ENCODE measurements around the gene NMT1. TPM values are rescaled to one million over a fixed set of nuclear protein-coding genes. Genes with fewer than 3 reads are reported as not detected.

NMT1 gene
- total and polyA plus RNA-seq, 4 donors: 27.0 to 83.7 (median 42.6) TPM

GRCh38 chr17:45129940-45130680, 69.0 kb downstream of the NMT1 start:
- Histone ChIP-seq H3K36me3 (ENCODE audit: control insufficient read depth in 4 of 4, insufficient read depth in 3 of 4, low read depth in 1 of 4, low read length in 3 of 4) (peaks cover 0 to 1% (median 0%) of the 10 kb centered on the region in 4 donors), H3K4me3 (ENCODE audit: low read depth in 1 of 3, low read length in 3 of 3) (no peak overlapping the region), H3K9me3 (ENCODE audit: control insufficient read depth in 4 of 4, low read length in 3 of 4) (no peaks in the 10 kb centered on the region), H3K27me3 (ENCODE audit: control insufficient read depth in 4 of 4, insufficient read depth in 4 of 4, low read length in 3 of 4) (no peaks in the 10 kb centered on the region), H3K4me1 (ENCODE audit: control insufficient read depth in 4 of 4, insufficient read depth in 4 of 4, low read length in 3 of 4) (peaks cover 0 to 15% (median 9%) of the 10 kb centered on the region in 4 donors), H3K27ac (ENCODE audit: low read depth in 1 of 2, low read length in 2 of 2) (no peak overlapping the region), H3K9ac (ENCODE audit: low read depth in 1 of 2, low read length in 2 of 2) (no peak overlapping the region)
- no peak for TF ChIP-seq HNF4A (conservative IDR thresholded peaks at IDR 0.05)
- TF ChIP-seq TAF1 (conservative IDR thresholded peaks at IDR 0.05): no peak
- TF ChIP-seq JUND (IDR thresholded peaks at IDR 0.05): no peak
- TF ChIP-seq RAD21 (IDR thresholded peaks at IDR 0.05): no peak
- TF ChIP-seq ATF3 (IDR thresholded peaks at IDR 0.05): no peak
- no peak for TF ChIP-seq RXRA (IDR thresholded peaks at IDR 0.05)
- no peak for TF ChIP-seq NR2F2 (IDR thresholded peaks at IDR 0.05)
- TF ChIP-seq REST (IDR thresholded peaks at IDR 0.05): no peak
- no peak for TF ChIP-seq ZBTB33 (IDR thresholded peaks at IDR 0.05)
- no peak for TF ChIP-seq SP1 (IDR thresholded peaks at IDR 0.05)
- no peak for TF ChIP-seq YY1 (IDR thresholded peaks at IDR 0.05)
- TF ChIP-seq FOXA2 (IDR thresholded peaks at IDR 0.05): no peak
- no peak for TF ChIP-seq HNF4G (IDR thresholded peaks at IDR 0.05)
- no peak for TF ChIP-seq MAX (IDR thresholded peaks at IDR 0.05)
- TF ChIP-seq EGR1 (IDR thresholded peaks at IDR 0.05; ENCODE audit: low read depth in 2 of 2): no peak
- no peak for TF ChIP-seq FOXA1 (IDR thresholded peaks at IDR 0.05)
- TF ChIP-seq GABPA (IDR thresholded peaks at IDR 0.05 in 1 of 2, conservative IDR thresholded peaks at IDR 0.05 in 1 of 2): no peak
- TF ChIP-seq CTCF (IDR thresholded peaks at IDR 0.05; ENCODE audit: low read depth, low read length, missing input control): no peak
- WGBS: 73% methylated on average over 13 of the region's 13 CpGs
- no peak for DNase-seq (ENCODE audit: low spot score)
